ENCODE data around the gene ZFYVE27. TPM values are rescaled to one million over a fixed set of nuclear protein-coding genes. Genes with fewer than 3 reads are reported as not detected.
"Not testable (repeated sequence)": the region's sequence is repeated elsewhere in the genome, so short reads cannot be mapped to it uniquely, and the experiment has no call there.

ZFYVE27 gene
- total and polyA plus RNA-seq, 2 experiments from 2014 or later, result 17.2 to 32.6 TPM

DNA sequence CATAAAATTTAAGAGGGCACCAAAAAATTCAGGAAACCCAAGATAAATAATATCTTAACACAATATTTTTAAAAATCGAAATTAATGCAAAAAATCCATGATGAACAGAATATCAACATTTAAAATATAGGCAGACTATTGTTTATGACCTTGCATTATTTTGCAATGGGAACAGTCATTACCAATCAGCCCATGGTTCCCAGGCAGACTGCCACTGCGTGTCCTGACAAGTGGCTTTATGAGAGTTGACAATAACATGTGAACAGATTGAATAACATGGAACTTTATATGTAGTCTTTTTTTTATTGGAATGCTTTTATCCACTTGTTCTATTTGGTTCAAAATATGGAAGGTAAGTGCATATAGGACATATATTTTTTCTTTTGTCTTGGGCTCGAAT is 46.8 kb upstream of the ZFYVE27 start:
- TF ChIP-seq EZH2 (IDR thresholded peaks at IDR 0.05; ENCODE audit: insufficient read depth, poor library complexity, severe bottlenecking) (no peak), EZH2phosphoT487 (IDR thresholded peaks at IDR 0.05; ENCODE audit: insufficient read depth, low read depth) (no peak)
- DNase-seq, result peak; percentile 41
- Histone ChIP-seq H2AFZ (peak overlapping the region; percentile 33; the same call in 1 of the 2 replicates), H3K4me2 (ENCODE audit: unreplicated experiment) (peak overlapping the region; percentile 29), H3K36me3 (ENCODE audit: low read depth) (no peaks in the 10 kb centered on the region), H3K79me2 (ENCODE audit: insufficient read depth) (peaks cover 17% of the 10 kb centered on the region), H3K9me3 (ENCODE audit: low read depth) (no peaks in the 10 kb centered on the region), H3K4me3 (no peak overlapping the region), H3K27ac (peak overlapping the region; percentile 99), H3K9me2 (ENCODE audit: insufficient read depth) (no peaks in the 10 kb centered on the region), H3K9ac (peak overlapping the region; percentile 58), H4K20me1 (ENCODE audit: insufficient read depth) (no peaks in the 10 kb centered on the region), H3K27me3 (replicated peaks; ENCODE audit: insufficient read depth) (no peaks in the 10 kb centered on the region), H3F3A (ENCODE audit: insufficient read depth) (peaks cover 43% of the 10 kb centered on the region), H3K4me1 (ENCODE audit: insufficient read depth) (peaks cover 30% of the 10 kb centered on the region)
- in situ Hi-C loops (cut with MboI), result no loop called here
- 96 to 98% methylated on average over 3 of the region's 3 CpGs for WGBS, 2 experiments (ENCODE audit: low coverage in 1 of 2, low lambda C conversion rate in 2 of 2, missing lambda C conversion rate in 2 of 2)

DNA sequence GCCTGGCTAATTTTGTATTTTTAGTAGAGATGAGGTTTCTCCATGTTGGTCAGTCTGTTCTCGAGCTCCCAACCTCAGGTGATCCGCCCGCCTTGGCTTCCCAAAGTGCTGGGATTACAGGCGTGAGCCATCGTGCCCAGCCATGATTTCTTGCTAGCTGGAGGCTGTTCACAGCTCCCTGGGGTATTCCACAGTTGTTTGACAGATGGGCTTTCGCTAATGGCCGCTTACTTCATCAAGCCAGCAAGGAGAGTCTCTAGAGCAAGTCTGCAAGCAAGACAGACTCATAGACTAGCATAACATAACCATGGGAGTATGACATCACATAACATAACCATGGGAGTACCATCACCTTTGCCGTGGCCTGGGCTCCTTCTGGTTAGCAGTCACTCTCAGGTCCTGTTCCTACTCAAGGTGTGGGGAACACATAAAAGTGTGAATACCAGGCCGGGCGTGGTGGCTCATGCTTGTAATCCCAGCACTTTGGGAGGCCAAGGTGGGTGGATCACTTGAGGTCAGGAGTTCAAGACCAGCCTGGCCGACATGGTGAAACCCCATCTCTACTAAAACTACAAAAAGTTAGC is 38.8 kb upstream of the ZFYVE27 start:
- DNase-seq; H3K27me3 ChIP-seq (replicated peaks; ENCODE audit: insufficient read depth); H3K79me2 ChIP-seq (ENCODE audit: insufficient read depth); H3K9me2 ChIP-seq (ENCODE audit: insufficient read depth); H4K20me1 ChIP-seq (ENCODE audit: insufficient read depth); H3K27ac ChIP-seq; H3K36me3 ChIP-seq (ENCODE audit: low read depth); H3K9me3 ChIP-seq (ENCODE audit: low read depth); H3K9ac ChIP-seq; H3K4me1 ChIP-seq (ENCODE audit: insufficient read depth); H3F3A ChIP-seq (ENCODE audit: insufficient read depth); H2AFZ ChIP-seq; H3K4me3 ChIP-seq; H3K4me2 ChIP-seq (ENCODE audit: unreplicated experiment); in situ Hi-C loops (cut with MboI): not testable (repeated sequence)
- WGBS, 2 experiments (ENCODE audit: low coverage in 1 of 2, low lambda C conversion rate in 2 of 2, missing lambda C conversion rate in 2 of 2), result 77 to 78% methylated on average over 11 of the region's 11 CpGs

DNA sequence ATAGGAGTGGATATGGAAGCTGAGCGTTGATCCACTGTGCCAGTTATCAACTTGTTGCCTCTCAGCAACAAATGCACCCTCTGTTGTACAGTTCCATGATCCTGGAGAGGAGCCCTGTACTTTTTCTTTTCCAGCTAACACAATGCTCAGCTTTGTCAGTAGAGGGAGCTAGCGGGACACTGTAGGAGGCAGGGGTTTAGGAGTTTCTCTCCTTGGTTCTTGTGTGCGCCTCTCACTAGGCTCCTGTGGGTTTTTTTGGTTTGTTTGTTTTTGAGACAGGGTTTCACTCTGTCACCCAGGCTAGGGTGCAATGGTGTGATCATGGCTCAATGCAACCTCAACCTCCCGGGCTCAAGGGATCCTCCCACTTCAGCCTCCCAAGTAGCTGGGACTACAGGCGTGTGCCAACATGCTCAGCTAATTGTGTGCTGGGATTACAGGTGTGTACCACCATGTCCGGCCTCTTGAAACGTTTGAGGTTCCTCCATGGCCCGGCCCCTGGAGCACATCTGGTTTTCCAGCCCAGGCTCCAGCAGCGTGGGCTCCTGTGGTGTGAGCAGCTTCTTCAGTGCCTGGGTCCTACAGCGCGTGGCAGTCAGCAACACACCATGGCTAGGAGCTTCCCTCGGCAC is 35.4 kb upstream of the ZFYVE27 start:
- Histone ChIP-seq H3K9me3 (ENCODE audit: low read depth) (no peaks in the 10 kb centered on the region), H3K36me3 (ENCODE audit: low read depth) (no peaks in the 10 kb centered on the region), H4K20me1 (ENCODE audit: insufficient read depth) (no peaks in the 10 kb centered on the region), H3K4me2 (ENCODE audit: unreplicated experiment) (no peak overlapping the region), H3K4me3 (no peak overlapping the region), H3K4me1 (ENCODE audit: insufficient read depth) (no peaks in the 10 kb centered on the region), H3K27me3 (replicated peaks; ENCODE audit: insufficient read depth) (no peaks in the 10 kb centered on the region), H3K9me2 (ENCODE audit: insufficient read depth) (no peaks in the 10 kb centered on the region), H3K27ac (no peak overlapping the region), H2AFZ (no peak overlapping the region), H3K9ac (no peak overlapping the region), H3F3A (ENCODE audit: insufficient read depth) (peaks cover 5% of the 10 kb centered on the region; the same call in 1 of the 2 replicates), H3K79me2 (ENCODE audit: insufficient read depth) (no peaks in the 10 kb centered on the region)
- in situ Hi-C loops (cut with MboI), result no loop called here
- no peak for TF ChIP-seq EZH2 (IDR thresholded peaks at IDR 0.05; ENCODE audit: insufficient read depth, poor library complexity, severe bottlenecking)
- no peak for TF ChIP-seq EZH2phosphoT487 (IDR thresholded peaks at IDR 0.05; ENCODE audit: insufficient read depth, low read depth)
- peak; percentile 86 for DNase-seq
- 34 to 35% methylated on average over 12 of the region's 12 CpGs for WGBS, 2 experiments (ENCODE audit: low coverage in 1 of 2, low lambda C conversion rate in 2 of 2, missing lambda C conversion rate in 2 of 2)

DNA sequence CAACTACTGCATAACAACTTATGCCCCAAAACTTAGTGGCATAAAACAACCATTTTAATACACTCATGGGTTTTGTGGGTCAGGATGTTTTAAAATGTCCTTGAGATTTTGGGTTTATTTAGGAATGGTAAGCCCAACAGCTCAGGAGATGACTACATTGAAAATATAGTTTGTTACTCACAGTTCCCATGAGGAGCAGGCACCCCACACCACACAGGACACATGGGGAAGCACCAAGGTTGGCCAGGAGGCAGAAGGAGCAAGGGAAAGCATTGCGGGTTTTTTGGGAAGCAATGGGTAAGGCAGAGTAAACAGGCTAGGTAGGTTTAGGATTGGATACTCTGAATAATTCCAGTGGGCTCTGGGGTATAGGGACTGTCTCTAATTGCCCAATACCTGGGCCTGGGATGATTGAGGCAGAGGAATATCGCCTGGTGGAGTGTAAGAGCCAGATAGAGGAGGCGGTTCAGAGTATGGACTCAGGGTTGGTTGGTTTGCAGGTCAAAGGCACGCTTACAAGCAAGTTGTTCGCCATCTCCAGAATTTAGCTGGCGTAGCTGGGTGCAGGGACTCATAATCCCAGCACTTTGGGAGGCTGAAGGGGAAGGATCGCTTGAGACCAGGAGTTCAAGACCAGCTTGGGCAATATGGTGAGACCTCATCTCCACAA is 33.4 kb upstream of the ZFYVE27 start:
- DNase-seq, result no peak
- no peak overlapping the region for H3K27ac ChIP-seq
- no peaks in the 10 kb centered on the region for H3K36me3 ChIP-seq (ENCODE audit: low read depth)
- 80 to 84% methylated on average over 7 of the region's 7 CpGs for WGBS, 2 experiments (ENCODE audit: low coverage in 1 of 2, low lambda C conversion rate in 2 of 2, missing lambda C conversion rate in 2 of 2)
- H3K9me2 ChIP-seq (ENCODE audit: insufficient read depth), result no peaks in the 10 kb centered on the region
- H3K4me3 ChIP-seq, result no peak overlapping the region
- H3K4me2 ChIP-seq (ENCODE audit: unreplicated experiment), result no peak overlapping the region
- peaks cover 5% of the 10 kb centered on the region; the same call in 1 of the 2 replicates for H3F3A ChIP-seq (ENCODE audit: insufficient read depth)
- H3K9ac ChIP-seq, result no peak overlapping the region
- H3K4me1 ChIP-seq (ENCODE audit: insufficient read depth), result no peaks in the 10 kb centered on the region
- in situ Hi-C loops (cut with MboI), result no loop called here
- H4K20me1 ChIP-seq (ENCODE audit: insufficient read depth), result no peaks in the 10 kb centered on the region
- no peaks in the 10 kb centered on the region for H3K27me3 ChIP-seq (replicated peaks; ENCODE audit: insufficient read depth)
- TF ChIP-seq EZH2 (IDR thresholded peaks at IDR 0.05; ENCODE audit: insufficient read depth, poor library complexity, severe bottlenecking) (no peak), EZH2phosphoT487 (IDR thresholded peaks at IDR 0.05; ENCODE audit: insufficient read depth, low read depth) (no peak)
- no peaks in the 10 kb centered on the region for H3K9me3 ChIP-seq (ENCODE audit: low read depth)
- no peak overlapping the region for H2AFZ ChIP-seq
- H3K79me2 ChIP-seq (ENCODE audit: insufficient read depth), result no peaks in the 10 kb centered on the region

Data from GM23248 (cell line).